SK-N-SH (cell line): ENCODE measurements around the gene PHKG2.

Source experiments
- CTCF ChIP-seq: fragments of 200-600 bp; sonication (generic); IDR thresholded peaks from 2 replicates; pipeline ENCODE4 v1.6.1; 2017; ENCODE audit warnings: antibody characterized with exemption, mild to moderate bottlenecking, moderate library complexity
- EZH2phosphoT487 ChIP-seq: fragments of 200-600 bp; sonication (generic); IDR thresholded peaks from 2 replicates; pipeline ENCODE4 v1.6.1; 2017; ENCODE audit warnings: low read depth, mixed run types, mild to moderate bottlenecking, antibody characterized with exemption, moderate library complexity, borderline replicate concordance
- FOXJ3 ChIP-seq: sonication (generic); formaldehyde crosslinking; IDR thresholded peaks from 2 replicates; pipeline ENCODE4 v1.5.1; 2020; ENCODE audit warnings: mild to moderate bottlenecking, missing genetic modification reagents
- GATA2 ChIP-seq: sonication (generic); formaldehyde crosslinking; IDR thresholded peaks from 2 replicates; pipeline ENCODE4 v1.5.0; 2020; ENCODE audit warnings: mild to moderate bottlenecking, missing genetic modification reagents
- IRF3 ChIP-seq: fragments of 150-350 bp; IDR thresholded peaks from 2 replicates; pipeline ENCODE4 v1.6.1; 2016; ENCODE audit warnings: mild to moderate bottlenecking, low read depth, low read length
- MAX ChIP-seq: IDR thresholded peaks from 2 replicates; pipeline ENCODE4 v1.4.0; 2012; ENCODE audit warnings: low read depth
- MEF2A ChIP-seq: IDR thresholded peaks from 2 replicates; pipeline ENCODE4 v1.4.0; 2012; ENCODE audit warnings: low read depth, borderline replicate concordance
- NFIC ChIP-seq: IDR thresholded peaks from 2 replicates; pipeline ENCODE4 v1.4.0; 2012; ENCODE audit warnings: borderline replicate concordance
- RAD21 ChIP-seq: IDR thresholded peaks from 2 replicates; pipeline ENCODE4 v1.6.1; 2012; ENCODE audit warnings: mild to moderate bottlenecking, low read length
- REST ChIP-seq: IDR thresholded peaks from 2 replicates; pipeline ENCODE4 v1.6.1; 2012; ENCODE audit warnings: mild to moderate bottlenecking, low read depth, low read length, moderate library complexity
- SIN3A ChIP-seq: IDR thresholded peaks from 2 replicates; pipeline ENCODE4 v1.6.1; 2012; ENCODE audit warnings: low read depth, mild to moderate bottlenecking, low read length, moderate library complexity, borderline replicate concordance
- SMC3 ChIP-seq: IDR thresholded peaks from 2 replicates; pipeline ENCODE4 v1.6.1; 2012; ENCODE audit warnings: low read depth, low read length, improper control_type of control experiment
- USF2 ChIP-seq: fragments of 150-350 bp; IDR thresholded peaks from 2 replicates; pipeline ENCODE4 v1.6.1; 2017; ENCODE audit warnings: antibody characterized with exemption, low read length, low read depth, borderline replicate concordance

- no peak for TF ChIP-seq SMC3
- no peak for TF ChIP-seq CTCF
- no peak for TF ChIP-seq FOXJ3 (CRISPR knock-in tag)
- no peak for TF ChIP-seq SIN3A
- TF ChIP-seq MEF2A: no peak
- TF ChIP-seq NFIC: no peak
- no peak for TF ChIP-seq EZH2phosphoT487
- TF ChIP-seq MAX: no peak
- no peak for TF ChIP-seq USF2
- no peak for TF ChIP-seq REST
- TF ChIP-seq RAD21: no peak
- no peak for TF ChIP-seq IRF3
- no peak for TF ChIP-seq GATA2 (CRISPR knock-in tag)
Measured at GRCh38 chr16:30724641-30725417, 23.4 kb upstream of the PHKG2 start.
